ENCODE measurements around the gene HACD4.

DNA sequence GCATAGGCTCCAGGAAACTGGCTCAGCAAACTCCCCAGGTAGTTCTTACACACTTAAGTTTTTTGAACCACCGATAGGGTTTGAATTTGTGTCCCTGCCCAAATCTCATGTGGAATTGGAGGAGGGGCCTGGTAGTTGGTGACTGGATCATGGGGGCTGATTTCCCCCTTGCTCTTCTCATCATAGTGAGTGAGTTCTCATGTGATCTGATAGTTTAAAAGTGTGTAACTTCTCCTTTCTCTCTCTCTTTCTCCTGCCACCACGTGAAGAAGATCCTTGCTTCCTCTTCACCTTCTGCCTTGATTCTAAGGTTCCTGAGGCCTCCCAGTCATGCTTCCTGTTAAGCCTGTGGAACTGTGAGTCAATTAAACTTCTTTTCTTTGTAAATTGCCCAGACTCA is 22.4 kb upstream of the HACD4 start:
- TF ChIP-seq TAF7 (tag; IDR thresholded peaks at IDR 0.05) (no peak), ZNF3 (CRISPR knock-in tag; IDR thresholded peaks at IDR 0.05) (no peak), NFRKB (IDR thresholded peaks at IDR 0.05; ENCODE audit: low read depth) (no peak), SMC3 (conservative IDR thresholded peaks at IDR 0.05; ENCODE audit: insufficient read depth, low read depth, low read length) (no peak), TCF7 (IDR thresholded peaks at IDR 0.05; ENCODE audit: borderline replicate concordance) (no peak)
